Measurements from ENCODE around the gene PRND.

PRND gene

GRCh38 chr20:4721719-4722118 lies at the start of gene PRND:
Gene PRND, plus strand, starts transcription at chr20:4721909. Its CDS starts 2,643 bp downstream, at chr20:4724552.
- H3K4me3 ChIP-seq (ENCODE audit: low read depth, low read length) = no peak within 1 kb of the TSS
- in situ Hi-C loops (cut with HindIII; ENCODE audit: low sequenced_read_pairs) = no loop called here
- no peak for TF ChIP-seq CTCF (IDR thresholded peaks at IDR 0.05; ENCODE audit: low read depth, low read length, missing control alignments)
- no peak for DNase-seq (ENCODE audit: low read depth)

- H3K4me3 ChIP-seq (ENCODE audit: low read depth, low read length) = no peak overlapping the region
- no peak for DNase-seq (ENCODE audit: low read depth)
- in situ Hi-C loops (cut with HindIII; ENCODE audit: low sequenced_read_pairs) = no loop called here
- TF ChIP-seq CTCF (IDR thresholded peaks at IDR 0.05; ENCODE audit: low read depth, low read length, missing control alignments) = no peak
These were observed 48.8 kb upstream of the PRND start for GRCh38 chr20:4672948-4673347.

- no peak for DNase-seq (ENCODE audit: low read depth)
These were observed 48.2 kb upstream of the PRND start for GRCh38 chr20:4673371-4674001.

GRCh38 chr20:4674672-4675071 lies 47.0 kb upstream of the PRND start:
- DNase-seq (ENCODE audit: low read depth) = no peak
- in situ Hi-C loops (cut with HindIII; ENCODE audit: low sequenced_read_pairs) = no loop called here
- H3K4me3 ChIP-seq (ENCODE audit: low read depth, low read length) = no peak overlapping the region
- TF ChIP-seq CTCF (IDR thresholded peaks at IDR 0.05; ENCODE audit: low read depth, low read length, missing control alignments) = no peak

More at GRCh38 chr20:4673371-4674001, 48.2 kb upstream of the PRND start:
- TF ChIP-seq CTCF (IDR thresholded peaks at IDR 0.05; ENCODE audit: low read depth, low read length, missing control alignments) = no peak
- no peak overlapping the region for H3K4me3 ChIP-seq (ENCODE audit: low read depth, low read length)
- in situ Hi-C loops (cut with HindIII; ENCODE audit: low sequenced_read_pairs) = no loop called here

GRCh38 chr20:4677846-4678245 lies 43.9 kb upstream of the PRND start:
- no peak overlapping the region for H3K4me3 ChIP-seq (ENCODE audit: low read depth, low read length)
- DNase-seq (ENCODE audit: low read depth) = no peak
- no peak for TF ChIP-seq CTCF (IDR thresholded peaks at IDR 0.05; ENCODE audit: low read depth, low read length, missing control alignments)
- in situ Hi-C loops (cut with HindIII; ENCODE audit: low sequenced_read_pairs) = no loop called here

- in situ Hi-C loops (cut with HindIII; ENCODE audit: low sequenced_read_pairs) = no loop called here
- no peak overlapping the region for H3K4me3 ChIP-seq (ENCODE audit: low read depth, low read length)
- TF ChIP-seq CTCF (IDR thresholded peaks at IDR 0.05; ENCODE audit: low read depth, low read length, missing control alignments) = no peak
- no peak for DNase-seq (ENCODE audit: low read depth)
These were observed 40.3 kb upstream of the PRND start for GRCh38 chr20:4681401-4681800.
